Measurements from ENCODE around the gene PPP1R13L.

Gene PPP1R13L

DNA sequence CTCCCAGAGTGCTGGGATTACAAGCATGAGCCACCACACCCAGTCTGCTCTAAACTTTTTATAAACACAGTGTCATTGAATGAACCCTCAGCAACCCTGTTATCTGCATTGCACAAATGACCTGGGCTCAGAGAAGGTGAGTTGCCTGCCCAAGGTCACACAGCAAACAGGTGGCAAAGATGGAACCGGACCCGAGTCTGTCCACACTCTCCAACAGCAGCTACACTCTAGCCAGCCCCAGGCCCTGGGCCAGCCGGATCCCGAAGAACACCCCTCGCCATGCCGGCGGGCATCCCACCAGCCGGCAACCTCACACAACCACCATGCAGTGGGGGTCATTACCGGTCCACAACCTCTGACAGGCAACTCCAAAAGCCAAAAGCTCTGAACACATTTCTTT is 49.0 kb downstream of the PPP1R13L start (continued):
- TF ChIP-seq SNAI2 (CRISPR knock-in tag; IDR thresholded peaks at IDR 0.05) (no peak), ESRRG (CRISPR knock-in tag; IDR thresholded peaks at IDR 0.05) (no peak), TCF4 (CRISPR knock-in tag; IDR thresholded peaks at IDR 0.05; ENCODE audit: borderline replicate concordance) (no peak), TOX (CRISPR knock-in tag; IDR thresholded peaks at IDR 0.05; ENCODE audit: borderline replicate concordance) (no peak), ZNF8 (CRISPR knock-in tag; IDR thresholded peaks at IDR 0.05) (no peak), ZFP3 (CRISPR knock-in tag; IDR thresholded peaks at IDR 0.05) (no peak), ZNF565 (CRISPR knock-in tag; conservative IDR thresholded peaks at IDR 0.05; ENCODE audit: low read depth) (no peak)
- TF ChIP-seq, protein P1, sequence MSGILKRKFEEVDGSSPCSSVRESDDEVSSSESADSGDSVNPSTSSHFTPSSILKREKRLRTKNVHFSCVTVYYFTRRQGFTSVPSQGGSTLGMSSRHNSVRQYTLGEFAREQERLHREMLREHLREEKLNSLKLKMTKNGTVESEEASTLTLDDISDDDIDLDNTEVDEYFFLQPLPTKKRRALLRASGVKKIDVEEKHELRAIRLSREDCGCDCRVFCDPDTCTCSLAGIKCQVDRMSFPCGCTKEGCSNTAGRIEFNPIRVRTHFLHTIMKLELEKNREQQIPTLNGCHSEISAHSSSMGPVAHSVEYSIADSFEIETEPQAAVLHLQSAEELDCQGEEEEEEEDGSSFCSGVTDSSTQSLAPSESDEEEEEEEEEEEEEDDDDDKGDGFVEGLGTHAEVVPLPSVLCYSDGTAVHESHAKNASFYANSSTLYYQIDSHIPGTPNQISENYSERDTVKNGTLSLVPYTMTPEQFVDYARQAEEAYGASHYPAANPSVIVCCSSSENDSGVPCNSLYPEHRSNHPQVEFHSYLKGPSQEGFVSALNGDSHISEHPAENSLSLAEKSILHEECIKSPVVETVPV (CRISPR knock-in tag; IDR thresholded peaks at IDR 0.05), result no peak

DNA sequence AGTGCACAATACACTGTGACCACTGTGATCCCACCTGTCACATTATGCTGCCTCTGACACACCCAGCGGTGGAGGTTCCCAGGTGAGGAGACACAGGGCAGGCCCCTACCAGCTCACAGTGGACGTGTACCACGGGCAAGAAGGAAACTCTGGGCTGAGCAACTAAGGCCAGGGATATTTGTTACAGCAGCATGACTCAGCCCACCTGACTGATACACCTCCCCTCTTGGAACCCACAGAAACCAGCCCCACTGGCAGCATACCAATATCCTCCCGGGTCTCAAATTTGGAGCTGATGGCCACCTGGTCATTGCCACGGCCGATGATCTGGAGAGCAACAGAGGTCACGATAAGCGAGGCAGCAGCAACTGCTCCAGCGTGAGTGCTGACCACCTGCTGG is 49.5 kb downstream of the PPP1R13L start:
- no peak for ATAC-seq
- TF ChIP-seq ISL1 (CRISPR knock-in tag; IDR thresholded peaks at IDR 0.05) (no peak), ZC3H10 (CRISPR knock-in tag; IDR thresholded peaks at IDR 0.05) (no peak), ARNTL (CRISPR knock-in tag; IDR thresholded peaks at IDR 0.05; ENCODE audit: borderline replicate concordance, low read depth) (no peak), OSR1 (CRISPR knock-in tag; IDR thresholded peaks at IDR 0.05) (no peak), SNAI2 (CRISPR knock-in tag; IDR thresholded peaks at IDR 0.05) (no peak), ZNF565 (CRISPR knock-in tag; conservative IDR thresholded peaks at IDR 0.05; ENCODE audit: low read depth) (no peak), TOX (CRISPR knock-in tag; IDR thresholded peaks at IDR 0.05; ENCODE audit: borderline replicate concordance) (no peak), GLIS3 (CRISPR knock-in tag; IDR thresholded peaks at IDR 0.05) (no peak), RARB (CRISPR knock-in tag; IDR thresholded peaks at IDR 0.05) (no peak), ZFP3 (CRISPR knock-in tag; IDR thresholded peaks at IDR 0.05) (no peak), ZFP30 (CRISPR knock-in tag; IDR thresholded peaks at IDR 0.05) (no peak)
- TF ChIP-seq, protein P2, sequence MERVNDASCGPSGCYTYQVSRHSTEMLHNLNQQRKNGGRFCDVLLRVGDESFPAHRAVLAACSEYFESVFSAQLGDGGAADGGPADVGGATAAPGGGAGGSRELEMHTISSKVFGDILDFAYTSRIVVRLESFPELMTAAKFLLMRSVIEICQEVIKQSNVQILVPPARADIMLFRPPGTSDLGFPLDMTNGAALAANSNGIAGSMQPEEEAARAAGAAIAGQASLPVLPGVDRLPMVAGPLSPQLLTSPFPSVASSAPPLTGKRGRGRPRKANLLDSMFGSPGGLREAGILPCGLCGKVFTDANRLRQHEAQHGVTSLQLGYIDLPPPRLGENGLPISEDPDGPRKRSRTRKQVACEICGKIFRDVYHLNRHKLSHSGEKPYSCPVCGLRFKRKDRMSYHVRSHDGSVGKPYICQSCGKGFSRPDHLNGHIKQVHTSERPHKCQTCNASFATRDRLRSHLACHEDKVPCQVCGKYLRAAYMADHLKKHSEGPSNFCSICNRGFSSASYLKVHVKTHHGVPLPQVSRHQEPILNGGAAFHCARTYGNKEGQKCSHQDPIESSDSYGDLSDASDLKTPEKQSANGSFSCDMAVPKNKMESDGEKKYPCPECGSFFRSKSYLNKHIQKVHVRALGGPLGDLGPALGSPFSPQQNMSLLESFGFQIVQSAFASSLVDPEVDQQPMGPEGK (CRISPR knock-in tag; IDR thresholded peaks at IDR 0.05; ENCODE audit: borderline replicate concordance), result no peak
- TF ChIP-seq, protein P3, sequence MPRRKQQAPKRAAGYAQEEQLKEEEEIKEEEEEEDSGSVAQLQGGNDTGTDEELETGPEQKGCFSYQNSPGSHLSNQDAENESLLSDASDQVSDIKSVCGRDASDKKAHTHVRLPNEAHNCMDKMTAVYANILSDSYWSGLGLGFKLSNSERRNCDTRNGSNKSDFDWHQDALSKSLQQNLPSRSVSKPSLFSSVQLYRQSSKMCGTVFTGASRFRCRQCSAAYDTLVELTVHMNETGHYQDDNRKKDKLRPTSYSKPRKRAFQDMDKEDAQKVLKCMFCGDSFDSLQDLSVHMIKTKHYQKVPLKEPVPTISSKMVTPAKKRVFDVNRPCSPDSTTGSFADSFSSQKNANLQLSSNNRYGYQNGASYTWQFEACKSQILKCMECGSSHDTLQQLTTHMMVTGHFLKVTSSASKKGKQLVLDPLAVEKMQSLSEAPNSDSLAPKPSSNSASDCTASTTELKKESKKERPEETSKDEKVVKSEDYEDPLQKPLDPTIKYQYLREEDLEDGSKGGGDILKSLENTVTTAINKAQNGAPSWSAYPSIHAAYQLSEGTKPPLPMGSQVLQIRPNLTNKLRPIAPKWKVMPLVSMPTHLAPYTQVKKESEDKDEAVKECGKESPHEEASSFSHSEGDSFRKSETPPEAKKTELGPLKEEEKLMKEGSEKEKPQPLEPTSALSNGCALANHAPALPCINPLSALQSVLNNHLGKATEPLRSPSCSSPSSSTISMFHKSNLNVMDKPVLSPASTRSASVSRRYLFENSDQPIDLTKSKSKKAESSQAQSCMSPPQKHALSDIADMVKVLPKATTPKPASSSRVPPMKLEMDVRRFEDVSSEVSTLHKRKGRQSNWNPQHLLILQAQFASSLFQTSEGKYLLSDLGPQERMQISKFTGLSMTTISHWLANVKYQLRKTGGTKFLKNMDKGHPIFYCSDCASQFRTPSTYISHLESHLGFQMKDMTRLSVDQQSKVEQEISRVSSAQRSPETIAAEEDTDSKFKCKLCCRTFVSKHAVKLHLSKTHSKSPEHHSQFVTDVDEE (CRISPR knock-in tag; IDR thresholded peaks at IDR 0.05), result no peak
- TF ChIP-seq, protein P4, sequence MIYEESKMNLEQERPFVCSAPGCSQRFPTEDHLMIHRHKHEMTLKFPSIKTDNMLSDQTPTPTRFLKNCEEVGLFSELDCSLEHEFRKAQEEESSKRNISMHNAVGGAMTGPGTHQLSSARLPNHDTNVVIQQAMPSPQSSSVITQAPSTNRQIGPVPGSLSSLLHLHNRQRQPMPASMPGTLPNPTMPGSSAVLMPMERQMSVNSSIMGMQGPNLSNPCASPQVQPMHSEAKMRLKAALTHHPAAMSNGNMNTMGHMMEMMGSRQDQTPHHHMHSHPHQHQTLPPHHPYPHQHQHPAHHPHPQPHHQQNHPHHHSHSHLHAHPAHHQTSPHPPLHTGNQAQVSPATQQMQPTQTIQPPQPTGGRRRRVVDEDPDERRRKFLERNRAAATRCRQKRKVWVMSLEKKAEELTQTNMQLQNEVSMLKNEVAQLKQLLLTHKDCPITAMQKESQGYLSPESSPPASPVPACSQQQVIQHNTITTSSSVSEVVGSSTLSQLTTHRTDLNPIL (CRISPR knock-in tag; IDR thresholded peaks at IDR 0.05; ENCODE audit: low read depth), result no peak

DNA sequence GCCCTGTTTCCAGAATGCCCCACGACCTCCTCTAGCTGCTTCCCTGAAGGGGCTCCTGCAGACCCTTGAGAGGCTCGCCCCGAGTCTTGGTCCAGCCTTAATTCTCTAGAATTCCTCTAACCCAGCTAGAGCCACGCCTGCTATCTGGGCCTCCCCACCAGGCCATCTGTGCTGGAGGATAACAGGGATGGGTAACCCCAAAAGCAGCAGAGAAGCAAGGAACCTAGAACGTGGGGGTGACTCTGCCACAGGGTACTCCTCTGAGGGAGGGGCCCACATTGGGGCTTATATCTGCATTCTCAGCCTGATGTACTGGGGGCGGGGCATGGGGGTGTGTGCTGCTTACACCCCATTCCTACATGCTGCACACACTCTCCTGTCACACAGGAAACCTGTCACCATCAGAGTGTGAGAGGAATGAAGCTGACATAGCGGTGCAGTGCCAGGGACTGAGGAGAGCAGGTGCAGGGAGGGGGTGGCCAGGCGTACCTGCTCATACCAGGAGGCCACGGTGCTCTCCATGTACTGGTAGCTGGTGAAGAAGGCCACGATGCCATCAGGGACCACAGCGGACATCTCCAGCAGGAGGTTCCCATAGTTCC is 50.5 kb downstream of the PPP1R13L start:
- ATAC-seq, result no peak
- TF ChIP-seq, protein P3 (CRISPR knock-in tag; IDR thresholded peaks at IDR 0.05), result no peak
- TF ChIP-seq ZNF565 (CRISPR knock-in tag; conservative IDR thresholded peaks at IDR 0.05; ENCODE audit: low read depth) (no peak), BACH2 (CRISPR knock-in tag; IDR thresholded peaks at IDR 0.05; ENCODE audit: borderline replicate concordance) (no peak), ZNF8 (CRISPR knock-in tag; IDR thresholded peaks at IDR 0.05) (no peak), TCF4 (CRISPR knock-in tag; IDR thresholded peaks at IDR 0.05; ENCODE audit: borderline replicate concordance) (no peak), SNAI2 (CRISPR knock-in tag; IDR thresholded peaks at IDR 0.05) (no peak), GLIS3 (CRISPR knock-in tag; IDR thresholded peaks at IDR 0.05) (no peak), OSR1 (CRISPR knock-in tag; IDR thresholded peaks at IDR 0.05) (no peak), CSDC2 (CRISPR knock-in tag; IDR thresholded peaks at IDR 0.05) (no peak), ZNF70 (CRISPR knock-in tag; IDR thresholded peaks at IDR 0.05) (no peak), TOX (CRISPR knock-in tag; IDR thresholded peaks at IDR 0.05; ENCODE audit: borderline replicate concordance) (no peak), RARB (CRISPR knock-in tag; IDR thresholded peaks at IDR 0.05) (no peak)
- TF ChIP-seq, protein P2 (CRISPR knock-in tag; IDR thresholded peaks at IDR 0.05; ENCODE audit: borderline replicate concordance), result no peak
- TF ChIP-seq, protein P4 (CRISPR knock-in tag; IDR thresholded peaks at IDR 0.05; ENCODE audit: low read depth), result no peak
